Stomach smooth muscle (tissue), 2 donors: Measurements from ENCODE around the gene ALG2.
A peak's percentile ranks its signal among the peaks of the same experiment; 100 is the strongest.
"Not testable (repeated sequence)": the region's sequence is repeated elsewhere in the genome, so short reads cannot be mapped to it uniquely, and the experiment has no call there.

ENCODE experiments used
- H3K27ac ChIP-seq: one replicate; pipeline ENCODE4 v1.7.0; 2013; ENCODE audit warnings: mild to moderate bottlenecking, low read length, inconsistent platforms
- H3K27me3 ChIP-seq, 2 donors: one replicate each; pipeline ENCODE4 v1.7.0; 2013; ENCODE audit warnings: low read length in 2 of 2; ENCODE audit not compliant: insufficient read depth in 2 of 2, control insufficient read depth in 1 of 2
- H3K36me3 ChIP-seq, 2 donors: one replicate each; pipeline ENCODE4 v1.7.0; 2013; ENCODE audit warnings: low read length in 2 of 2; ENCODE audit not compliant: control insufficient read depth in 2 of 2, insufficient read depth in 2 of 2
- H3K4me1 ChIP-seq: one replicate; pipeline ENCODE4 v1.7.0; 2013; ENCODE audit warnings: low read length; ENCODE audit not compliant: control insufficient read depth, insufficient read depth
- H3K4me3 ChIP-seq, 2 donors: one replicate each; pipeline ENCODE4 v1.7.0; 2013; ENCODE audit warnings: low read length in 2 of 2
- H3K9ac ChIP-seq, 2 donors: one replicate each; pipeline ENCODE4 v1.7.0; 2013; ENCODE audit warnings: low read length in 2 of 2, mild to moderate bottlenecking in 1 of 2
- H3K9me3 ChIP-seq, 2 donors: one replicate each; pipeline ENCODE4 v1.7.0; 2013; ENCODE audit warnings: low read length in 2 of 2; ENCODE audit not compliant: control insufficient read depth in 2 of 2
- donor health status: healthy.
- donor health status: Pancreatic carcinoma.

Gene ALG2

DNA sequence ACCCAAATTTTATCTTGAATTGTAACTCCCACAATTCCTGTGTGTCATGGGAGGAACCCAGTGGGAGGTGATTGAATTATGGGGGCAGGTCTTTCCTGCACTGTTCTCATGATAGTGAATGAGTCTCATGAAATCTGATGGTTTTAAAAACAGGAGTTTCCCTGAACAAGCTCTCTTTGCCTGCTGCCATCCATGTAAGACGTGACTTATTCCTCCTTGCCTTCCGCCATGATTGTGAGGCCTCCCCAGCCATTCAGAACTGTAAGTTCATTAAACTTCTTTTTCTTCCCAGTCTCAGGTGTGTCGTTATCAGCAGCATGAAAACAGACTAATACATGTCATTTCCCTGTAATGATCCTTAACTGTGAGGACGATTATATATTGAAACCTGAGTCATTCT, 16.1 kb upstream of the ALG2 start:
- H3K4me1 ChIP-seq, H3K27ac ChIP-seq, H3K9me3 ChIP-seq, H3K9ac ChIP-seq, H3K4me3 ChIP-seq, H3K27me3 ChIP-seq: not testable (repeated sequence)
- H3K36me3 ChIP-seq = peaks cover 4 to 18% of the 10 kb centered on the region in 2 donors

DNA sequence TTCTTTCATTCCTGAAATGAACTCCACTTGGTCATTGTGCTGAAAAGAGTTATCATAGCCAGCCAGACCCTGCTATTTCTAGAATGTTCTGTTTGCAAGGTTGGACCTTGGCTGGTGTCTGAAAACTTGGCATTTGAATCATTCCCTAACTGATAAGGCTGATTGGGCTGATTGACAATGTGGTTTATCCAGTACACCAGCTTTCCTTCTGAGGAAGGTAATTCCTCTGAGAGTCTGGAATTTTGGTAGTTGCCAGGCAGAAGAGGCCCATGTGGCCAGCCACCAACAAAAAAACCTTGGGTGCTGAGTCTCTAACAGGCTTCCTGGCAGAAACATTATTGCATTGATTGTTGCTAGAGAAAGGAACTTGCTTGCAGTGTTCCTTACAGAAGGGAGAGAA, 15.6 kb upstream of the ALG2 start:
- no peaks in the 10 kb centered on the region for H3K27me3 ChIP-seq
- H3K4me1 ChIP-seq = peaks cover 4% of the 10 kb centered on the region
- no peak overlapping the region for H3K9ac ChIP-seq
- H3K9me3 ChIP-seq = no peaks in the 10 kb centered on the region
- no peak overlapping the region for H3K27ac ChIP-seq
- peaks cover 8 to 18% of the 10 kb centered on the region in 2 donors for H3K36me3 ChIP-seq
- H3K4me3 ChIP-seq = no peak overlapping the region

- no peak overlapping the region for H3K27ac ChIP-seq
- no peaks in the 10 kb centered on the region for H3K9me3 ChIP-seq
- no peaks in the 10 kb centered on the region for H3K27me3 ChIP-seq
- H3K36me3 ChIP-seq = peaks cover 8 to 26% of the 10 kb centered on the region in 2 donors
- peaks cover 4% of the 10 kb centered on the region for H3K4me1 ChIP-seq
- no peak overlapping the region for H3K4me3 ChIP-seq
- H3K9ac ChIP-seq = no peak overlapping the region
These were observed 14.3 kb upstream of the ALG2 start for GRCh38 chr9:99235926-99236634.

- peak overlapping the region; percentile 26 for H3K27ac ChIP-seq
- no peaks in the 10 kb centered on the region for H3K9me3 ChIP-seq
- peaks cover 4% of the 10 kb centered on the region for H3K4me1 ChIP-seq
- H3K27me3 ChIP-seq = no peaks in the 10 kb centered on the region
- no peak overlapping the region for H3K9ac ChIP-seq
- no peak overlapping the region for H3K4me3 ChIP-seq
- peaks cover 16 to 32% of the 10 kb centered on the region in 2 donors for H3K36me3 ChIP-seq
These were observed 13.3 kb upstream of the ALG2 start for GRCh38 chr9:99235069-99235468.

DNA sequence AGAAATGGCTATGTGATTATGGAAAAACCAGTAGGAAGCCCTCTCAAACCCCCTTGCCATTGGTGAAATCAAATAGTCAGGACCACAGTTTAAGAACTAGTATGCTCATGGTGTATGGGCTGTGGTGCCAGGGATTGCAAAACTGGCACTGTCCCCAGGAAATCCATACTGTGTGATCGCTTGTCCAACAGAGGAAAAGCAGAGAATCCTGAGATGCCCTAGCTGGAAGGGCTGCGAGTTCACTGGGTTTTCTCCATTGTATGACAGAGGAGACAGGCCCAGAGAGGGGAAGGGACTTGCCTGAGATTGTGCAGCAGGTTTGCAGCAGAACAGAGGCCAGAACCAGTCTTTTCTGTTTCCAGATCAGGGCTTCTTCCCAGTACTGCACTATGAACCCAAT, 12.9 kb upstream of the ALG2 start:
- Histone ChIP-seq H3K27me3 (no peaks in the 10 kb centered on the region), H3K36me3 (peaks cover 13 to 29% of the 10 kb centered on the region in 2 donors), H3K9ac (no peak overlapping the region), H3K27ac (peak overlapping the region; percentile 26), H3K9me3 (no peaks in the 10 kb centered on the region), H3K4me3 (no peak overlapping the region), H3K4me1 (peaks cover 4% of the 10 kb centered on the region)

- no peak overlapping the region for H3K9ac ChIP-seq
These were observed 10.0 kb upstream of the ALG2 start for GRCh38 chr9:99231711-99232110.

DNA sequence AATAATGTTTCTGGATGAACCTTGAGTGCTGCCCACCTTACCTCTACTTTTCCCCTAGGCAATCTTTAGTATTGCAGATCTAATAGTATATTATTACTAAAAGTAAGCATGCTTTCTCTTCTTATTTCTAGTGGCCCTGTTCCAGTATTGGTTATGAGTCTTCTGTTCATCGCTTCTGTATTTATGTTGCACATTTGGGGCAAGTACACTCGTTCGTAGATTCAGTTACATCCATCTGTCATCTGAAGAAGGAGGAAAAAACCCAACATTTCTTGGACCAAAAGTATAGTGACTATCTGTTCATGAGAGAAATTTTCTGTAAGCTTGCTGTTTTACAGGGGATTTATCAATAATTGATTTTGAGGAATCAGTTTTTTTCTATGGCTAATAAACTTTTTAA, 8.5 kb upstream of the ALG2 start:
- H3K36me3 ChIP-seq = peaks cover 20 to 47% of the 10 kb centered on the region in 2 donors
- no peak overlapping the region for H3K4me3 ChIP-seq
- H3K9ac ChIP-seq = no peak overlapping the region
- H3K27ac ChIP-seq = no peak overlapping the region
- peaks cover 5% of the 10 kb centered on the region for H3K4me1 ChIP-seq
- no peaks in the 10 kb centered on the region for H3K9me3 ChIP-seq
- H3K27me3 ChIP-seq = no peaks in the 10 kb centered on the region

More at GRCh38 chr9:99231711-99232110, 10.0 kb upstream of the ALG2 start:
- H3K4me1 ChIP-seq = peaks cover 4% of the 10 kb centered on the region
- no peaks in the 10 kb centered on the region for H3K27me3 ChIP-seq
- no peak overlapping the region for H3K4me3 ChIP-seq
- peaks cover 20 to 39% of the 10 kb centered on the region in 2 donors for H3K36me3 ChIP-seq
- H3K9me3 ChIP-seq = no peaks in the 10 kb centered on the region
- no peak overlapping the region for H3K27ac ChIP-seq

DNA sequence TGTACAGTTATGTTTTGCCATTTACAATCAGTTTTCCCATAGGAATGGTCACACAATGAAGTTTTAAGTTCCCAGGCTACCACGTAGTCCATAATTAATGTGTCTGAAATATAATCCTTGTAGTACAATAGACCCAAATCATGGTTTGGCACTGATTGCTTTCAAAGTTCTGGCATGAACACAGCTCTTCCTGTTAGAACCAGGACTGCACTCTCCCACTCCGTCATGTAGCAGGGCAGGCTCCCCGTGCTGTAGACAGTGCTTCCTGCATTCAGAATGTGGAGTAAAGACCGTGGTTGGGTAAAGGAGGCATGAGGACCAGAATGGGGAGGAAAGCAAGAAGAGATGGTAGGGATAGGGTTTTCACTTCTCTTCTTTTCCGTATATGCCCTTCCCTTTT, 4.3 kb upstream of the ALG2 start:
- H3K9me3 ChIP-seq = no peaks in the 10 kb centered on the region
- peaks cover 11% of the 10 kb centered on the region for H3K4me1 ChIP-seq
- H3K9ac ChIP-seq = no peak overlapping the region
- H3K27ac ChIP-seq = no peak overlapping the region
- no peak overlapping the region for H3K4me3 ChIP-seq
- peaks cover 16 to 34% of the 10 kb centered on the region in 2 donors for H3K36me3 ChIP-seq
- H3K27me3 ChIP-seq = no peaks in the 10 kb centered on the region

DNA sequence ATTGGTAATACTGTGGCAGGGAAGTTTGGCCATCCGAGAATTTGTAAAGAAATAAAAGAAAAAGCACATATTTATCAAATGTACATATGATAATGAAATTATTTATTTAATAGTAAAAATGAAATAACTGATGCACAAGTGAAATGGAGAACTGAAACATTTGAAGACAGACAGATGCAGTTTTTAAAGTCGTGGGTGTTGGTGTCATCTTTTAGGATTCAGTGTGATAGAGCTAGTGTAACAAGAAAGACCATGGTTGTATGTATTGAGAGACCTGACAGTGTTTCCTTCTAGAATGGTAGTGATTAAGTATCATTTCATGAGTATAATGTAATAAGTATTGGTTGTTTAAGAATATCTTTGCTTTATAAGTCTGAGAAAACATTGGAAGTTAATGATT, 2.7 kb upstream of the ALG2 start:
- H3K9ac ChIP-seq = no peak overlapping the region
- no peak overlapping the region for H3K4me3 ChIP-seq
- peaks cover 8 to 25% of the 10 kb centered on the region in 2 donors for H3K36me3 ChIP-seq
- peaks cover 22% of the 10 kb centered on the region for H3K4me1 ChIP-seq
- no peak overlapping the region for H3K27ac ChIP-seq
- no peaks in the 10 kb centered on the region for H3K27me3 ChIP-seq
- no peaks in the 10 kb centered on the region for H3K9me3 ChIP-seq

GRCh38 chr9:99222416-99223270, 901 bp upstream of the ALG2 start:
- Histone ChIP-seq H3K27ac (peak overlapping the region; percentile 92), H3K36me3 (peaks cover 5 to 16% of the 10 kb centered on the region in 2 donors), H3K9me3 (no peaks in the 10 kb centered on the region), H3K4me3 (peak overlapping the region; percentile 98 to 99), H3K27me3 (no peaks in the 10 kb centered on the region), H3K4me1 (peaks cover 22% of the 10 kb centered on the region), H3K9ac (peak overlapping the region; percentile 96 to 99)

DNA sequence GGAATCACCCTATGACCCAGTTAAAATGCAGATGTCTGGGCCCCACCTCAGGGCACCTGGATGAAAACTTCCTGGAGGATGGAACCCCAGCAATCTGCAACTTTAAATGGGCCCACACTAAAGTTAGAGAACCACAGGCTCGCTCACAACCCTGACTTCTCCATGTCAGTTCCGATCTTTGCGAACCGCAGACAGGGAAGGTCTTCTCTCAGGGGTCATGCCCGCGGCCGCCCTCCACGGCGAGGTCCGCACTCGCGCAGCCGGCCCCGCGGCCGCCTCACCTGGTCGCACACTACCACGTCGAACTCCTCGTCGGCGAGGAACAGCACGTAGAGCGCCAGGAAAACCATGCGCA, 499 bp downstream of the ALG2 start:
- H3K9me3 ChIP-seq = no peaks in the 10 kb centered on the region
- H3K36me3 ChIP-seq = peaks cover 5 to 11% of the 10 kb centered on the region in 2 donors
- peak overlapping the region; percentile 98 to 99 for H3K4me3 ChIP-seq
- H3K27ac ChIP-seq = peak overlapping the region; percentile 92
- no peaks in the 10 kb centered on the region for H3K27me3 ChIP-seq
- peak overlapping the region; percentile 96 to 99 for H3K9ac ChIP-seq
- peaks cover 22% of the 10 kb centered on the region for H3K4me1 ChIP-seq
